Measurements from ENCODE around the gene ATXN7L1.

Gene ATXN7L1

DNA sequence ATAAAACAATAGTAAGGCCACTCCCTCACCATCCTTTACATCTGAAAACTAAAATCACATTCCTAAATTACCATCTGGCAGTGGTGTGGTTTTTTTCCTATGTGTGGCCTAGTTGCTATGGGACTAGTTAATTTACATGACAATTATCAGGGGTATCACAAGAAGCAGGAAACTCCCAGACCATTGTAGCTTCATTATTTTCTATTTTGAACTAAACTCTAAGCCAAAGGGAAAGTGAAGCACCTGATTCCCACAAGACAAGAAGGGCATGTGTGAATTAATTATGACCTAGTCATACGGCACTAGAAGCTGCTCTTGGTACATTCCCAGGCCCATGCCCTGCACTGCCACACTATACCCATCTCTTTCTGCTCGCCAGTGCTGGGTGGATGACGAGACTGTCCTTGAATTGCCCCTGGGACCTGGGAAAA lies 103.4 kb downstream of the ATXN7L1 start:
- no peak overlapping the region for H3K4me3 ChIP-seq (replicated peaks; ENCODE audit: low read depth, low read length)
- DNase-seq (ENCODE audit: extremely low read depth, low read depth) = no peak
- TF ChIP-seq, protein P1, sequence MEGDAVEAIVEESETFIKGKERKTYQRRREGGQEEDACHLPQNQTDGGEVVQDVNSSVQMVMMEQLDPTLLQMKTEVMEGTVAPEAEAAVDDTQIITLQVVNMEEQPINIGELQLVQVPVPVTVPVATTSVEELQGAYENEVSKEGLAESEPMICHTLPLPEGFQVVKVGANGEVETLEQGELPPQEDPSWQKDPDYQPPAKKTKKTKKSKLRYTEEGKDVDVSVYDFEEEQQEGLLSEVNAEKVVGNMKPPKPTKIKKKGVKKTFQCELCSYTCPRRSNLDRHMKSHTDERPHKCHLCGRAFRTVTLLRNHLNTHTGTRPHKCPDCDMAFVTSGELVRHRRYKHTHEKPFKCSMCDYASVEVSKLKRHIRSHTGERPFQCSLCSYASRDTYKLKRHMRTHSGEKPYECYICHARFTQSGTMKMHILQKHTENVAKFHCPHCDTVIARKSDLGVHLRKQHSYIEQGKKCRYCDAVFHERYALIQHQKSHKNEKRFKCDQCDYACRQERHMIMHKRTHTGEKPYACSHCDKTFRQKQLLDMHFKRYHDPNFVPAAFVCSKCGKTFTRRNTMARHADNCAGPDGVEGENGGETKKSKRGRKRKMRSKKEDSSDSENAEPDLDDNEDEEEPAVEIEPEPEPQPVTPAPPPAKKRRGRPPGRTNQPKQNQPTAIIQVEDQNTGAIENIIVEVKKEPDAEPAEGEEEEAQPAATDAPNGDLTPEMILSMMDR (IDR thresholded peaks at IDR 0.05; ENCODE audit: low read depth, low read length, missing control alignments) = no peak

- H3K4me3 ChIP-seq (replicated peaks; ENCODE audit: low read depth, low read length) = no peak overlapping the region
- TF ChIP-seq, protein P1 (IDR thresholded peaks at IDR 0.05; ENCODE audit: low read depth, low read length, missing control alignments) = no peak
- DNase-seq (ENCODE audit: extremely low read depth, low read depth) = no peak
Measured at GRCh38 chr7:105769901-105770628, 106.3 kb downstream of the ATXN7L1 start.

DNA sequence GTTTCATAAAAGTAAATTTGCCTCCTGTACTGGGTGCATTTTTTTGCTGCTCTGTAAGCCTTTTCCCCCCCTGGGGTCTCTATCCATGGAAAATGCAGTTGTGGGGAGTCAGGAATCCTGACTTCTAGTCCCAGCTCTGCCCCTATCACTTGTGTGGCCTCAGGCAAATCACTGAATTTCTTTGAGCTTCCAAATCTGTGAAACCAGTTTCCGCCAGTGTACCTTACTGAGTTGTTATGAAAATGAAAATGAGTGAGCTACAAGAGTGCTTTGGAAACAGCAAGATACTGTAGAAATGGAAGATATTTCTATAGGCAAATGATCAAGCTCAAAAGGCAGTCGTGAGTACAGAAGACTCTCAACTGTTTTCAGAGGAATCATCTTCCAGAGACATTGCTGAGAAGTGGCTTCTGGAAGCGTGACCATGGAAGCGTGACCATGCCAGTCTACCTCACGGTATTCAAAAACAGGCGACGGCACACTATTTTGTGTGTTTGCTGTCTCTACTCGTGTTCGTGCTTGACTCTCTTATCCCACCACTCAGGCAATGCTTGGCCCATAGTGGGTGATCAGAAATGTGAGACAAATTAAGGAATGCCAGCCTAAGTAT lies 107.4 kb downstream of the ATXN7L1 start:
- TF ChIP-seq, protein P1 (IDR thresholded peaks at IDR 0.05; ENCODE audit: low read depth, low read length, missing control alignments) = no peak
- no peak overlapping the region for H3K4me3 ChIP-seq (replicated peaks; ENCODE audit: low read depth, low read length)
- DNase-seq (ENCODE audit: extremely low read depth, low read depth) = no peak

DNA sequence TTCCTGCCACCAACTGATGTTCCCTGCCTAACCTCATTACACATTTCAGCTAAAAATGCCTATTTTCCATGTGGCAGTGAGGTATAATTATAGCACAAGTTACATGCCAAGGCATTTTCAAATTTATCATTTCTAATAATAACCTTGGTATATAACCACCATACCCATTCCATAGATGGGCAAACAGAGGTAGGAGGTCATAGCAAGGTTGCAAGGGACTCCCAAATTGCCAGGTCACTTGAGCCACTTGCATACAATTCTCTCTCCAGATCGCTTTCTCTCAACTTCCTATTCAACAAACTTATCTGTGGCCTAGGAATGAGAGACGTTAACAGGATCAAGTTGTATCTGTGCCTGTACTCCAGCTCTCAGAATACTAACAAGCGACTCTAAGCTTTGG lies 108.3 kb downstream of the ATXN7L1 start:
- TF ChIP-seq, protein P1 (IDR thresholded peaks at IDR 0.05; ENCODE audit: low read depth, low read length, missing control alignments) = no peak
- DNase-seq (ENCODE audit: extremely low read depth, low read depth) = no peak
- H3K4me3 ChIP-seq (replicated peaks; ENCODE audit: low read depth, low read length) = no peak overlapping the region

GRCh38 chr7:105766421-105767073 lies 109.9 kb downstream of the ATXN7L1 start:
- DNase-seq (ENCODE audit: extremely low read depth, low read depth) = no peak
- TF ChIP-seq, protein P1 (IDR thresholded peaks at IDR 0.05; ENCODE audit: low read depth, low read length, missing control alignments) = no peak
- H3K4me3 ChIP-seq (replicated peaks; ENCODE audit: low read depth, low read length) = no peak overlapping the region

GRCh38 chr7:105765846-105766245 lies 110.6 kb downstream of the ATXN7L1 start:
- no peak overlapping the region for H3K4me3 ChIP-seq (replicated peaks; ENCODE audit: low read depth, low read length)
- TF ChIP-seq, protein P1 (IDR thresholded peaks at IDR 0.05; ENCODE audit: low read depth, low read length, missing control alignments) = no peak
- no peak for DNase-seq (ENCODE audit: extremely low read depth, low read depth)

Measured in HFF-Myc (cell line).